Measurements from ENCODE around the gene TBC1D22A.

GRCh38 chr22:46815896-46816731 lies 53.7 kb downstream of the TBC1D22A start:
- TF ChIP-seq CTCF (IDR thresholded peaks at IDR 0.05; ENCODE audit: poor library complexity) (no peak), EZH2phosphoT487 (IDR thresholded peaks at IDR 0.05; ENCODE audit: low read depth, severe bottlenecking, unreplicated experiment) (no peak), EZH2 (IDR thresholded peaks at IDR 0.05; ENCODE audit: borderline replicate concordance) (no peak)
